NAMALWA (cell line): ENCODE measurements around the gene AIFM2.
"Not testable (repeated sequence)": the region's sequence is repeated elsewhere in the genome, so short reads cannot be mapped to it uniquely, and the experiment has no call there.

Experiments used
- DNase-seq: peaks from one replicate; pipeline ENCODE4 v3.0.0-alpha.2; 2015; ENCODE audit warnings: low spot score

Gene AIFM2

GRCh38 chr10:70145666-70146488, 13.3 kb upstream of the AIFM2 start:
- DNase-seq: peak; percentile 80

- no peak for DNase-seq
Observed at GRCh38 chr10:70145166-70145665, 12.6 kb upstream of the AIFM2 start.

GRCh38 chr10:70144372-70145110, 11.9 kb upstream of the AIFM2 start:
- no peak for DNase-seq

GRCh38 chr10:70142555-70142954, 9.9 kb upstream of the AIFM2 start:
- no peak for DNase-seq

- no peak for DNase-seq
Observed at GRCh38 chr10:70140297-70140696, 7.7 kb upstream of the AIFM2 start.

- DNase-seq: no peak
Observed at GRCh38 chr10:70139997-70140250, 7.3 kb upstream of the AIFM2 start.

- no peak for DNase-seq
Observed at GRCh38 chr10:70139151-70139996, 6.7 kb upstream of the AIFM2 start.

GRCh38 chr10:70137927-70138883, 5.6 kb upstream of the AIFM2 start:
- no peak for DNase-seq

- DNase-seq: no peak
Observed at GRCh38 chr10:70137135-70137534, 4.5 kb upstream of the AIFM2 start.

- no peak for DNase-seq
Observed at GRCh38 chr10:70135684-70136083, 3.1 kb upstream of the AIFM2 start.

- no peak for DNase-seq
Observed at GRCh38 chr10:70135046-70135445, 2.4 kb upstream of the AIFM2 start.

GRCh38 chr10:70131560-70131937, 1.1 kb downstream of the AIFM2 start:
- no peak for DNase-seq

GRCh38 chr10:70130878-70131559, 1.6 kb downstream of the AIFM2 start:
- DNase-seq: no peak

GRCh38 chr10:70126700-70127395, 5.8 kb downstream of the AIFM2 start:
- no peak for DNase-seq

GRCh38 chr10:70125918-70126552, 6.6 kb downstream of the AIFM2 start:
- DNase-seq: no peak

GRCh38 chr10:70124918-70125317, 7.7 kb downstream of the AIFM2 start:
- DNase-seq: no peak

- DNase-seq: no peak
Observed at GRCh38 chr10:70124415-70124814, 8.2 kb downstream of the AIFM2 start.

- no peak for DNase-seq
Observed at GRCh38 chr10:70123817-70124216, 8.8 kb downstream of the AIFM2 start.

GRCh38 chr10:70123166-70123565, 9.5 kb downstream of the AIFM2 start:
- not testable (repeated sequence) for DNase-seq

- DNase-seq: no peak
Observed at GRCh38 chr10:70122742-70123141, 9.9 kb downstream of the AIFM2 start.
